T-helper 2 cell treated with Interferon-gamma antibody and Interleukin-4, amounts not matched to agents 5 μg/mL and 100 μg/mL, for 36 hours (primary cell): ENCODE measurements around the gene NPY.

Source experiments
- DNase-seq: peaks from one replicate; pipeline ENCODE4 v3.0.0; 2021; ENCODE audit warnings: low spot score
- H3K27ac Mint-ChIP-seq: one replicate; pipeline ENCODE4 v1.8.0; 2021; ENCODE audit warnings: mild to moderate bottlenecking, mixed read lengths
- H3K27me3 Mint-ChIP-seq: one replicate; pipeline ENCODE4 v1.8.0; 2021; ENCODE audit warnings: low read depth, mixed read lengths
- H3K36me3 Mint-ChIP-seq: one replicate; pipeline ENCODE4 v1.8.0; 2021; ENCODE audit warnings: low read depth, mixed read lengths
- H3K4me1 Mint-ChIP-seq: one replicate; pipeline ENCODE4 v1.8.0; 2021; ENCODE audit warnings: low read depth, mixed read lengths
- H3K4me3 Mint-ChIP-seq: one replicate; pipeline ENCODE4 v1.8.0; 2022; ENCODE audit warnings: mild to moderate bottlenecking, moderate library complexity, mixed read lengths
- H3K9me3 Mint-ChIP-seq: one replicate; pipeline ENCODE4 v1.8.0; 2021; ENCODE audit warnings: mixed read lengths

NPY gene

GRCh38 chr7:24291271-24291670 lies 7.3 kb downstream of the NPY start:
- DNase-seq, result no peak
- H3K36me3 Mint-ChIP-seq, result no peaks in the 10 kb centered on the region
- H3K9me3 Mint-ChIP-seq, result no peaks in the 10 kb centered on the region
- H3K4me1 Mint-ChIP-seq, result peaks cover 5% of the 10 kb centered on the region
- H3K4me3 Mint-ChIP-seq, result no peak overlapping the region
- no peak overlapping the region for H3K27ac Mint-ChIP-seq
- peaks cover 41% of the 10 kb centered on the region for H3K27me3 Mint-ChIP-seq

DNA sequence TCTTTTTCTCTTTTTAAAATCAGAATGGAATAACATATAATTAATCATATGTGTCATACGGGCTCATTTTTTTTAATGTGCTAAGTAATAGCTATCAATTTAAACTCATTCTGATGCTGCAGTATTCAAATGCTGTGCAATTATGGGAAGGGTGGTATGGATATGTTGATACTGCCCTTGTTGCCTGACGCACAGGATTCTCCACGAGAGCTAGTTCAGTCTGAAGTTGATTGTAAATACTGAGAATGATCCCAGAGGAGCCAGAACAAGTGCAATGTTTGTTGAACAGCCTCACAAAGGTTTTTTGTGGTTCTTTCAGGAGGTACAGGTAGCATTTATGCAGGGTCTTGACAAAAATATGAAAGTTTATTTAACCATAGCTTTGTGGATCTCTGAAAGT lies 13.4 kb downstream of the NPY start:
- no peak overlapping the region for H3K4me3 Mint-ChIP-seq
- no peaks in the 10 kb centered on the region for H3K9me3 Mint-ChIP-seq
- no peak overlapping the region for H3K27ac Mint-ChIP-seq
- DNase-seq, result no peak
- peaks cover 25% of the 10 kb centered on the region for H3K27me3 Mint-ChIP-seq
- no peaks in the 10 kb centered on the region for H3K4me1 Mint-ChIP-seq
- no peaks in the 10 kb centered on the region for H3K36me3 Mint-ChIP-seq

- no peaks in the 10 kb centered on the region for H3K36me3 Mint-ChIP-seq
- H3K4me1 Mint-ChIP-seq, result no peaks in the 10 kb centered on the region
- no peak overlapping the region for H3K4me3 Mint-ChIP-seq
- DNase-seq, result no peak
- peaks cover 19% of the 10 kb centered on the region for H3K27me3 Mint-ChIP-seq
- no peak overlapping the region for H3K27ac Mint-ChIP-seq
- H3K9me3 Mint-ChIP-seq, result no peaks in the 10 kb centered on the region
Measured at GRCh38 chr7:24298696-24299095, 14.7 kb downstream of the NPY start.

- Mint-ChIP-seq H3K27me3 (peaks cover 18% of the 10 kb centered on the region), H3K27ac (no peak overlapping the region), H3K4me3 (no peak overlapping the region), H3K9me3 (no peaks in the 10 kb centered on the region), H3K36me3 (no peaks in the 10 kb centered on the region), H3K4me1 (no peaks in the 10 kb centered on the region)
- DNase-seq, result no peak
Measured at GRCh38 chr7:24299192-24299591, 15.2 kb downstream of the NPY start.

GRCh38 chr7:24301703-24302102 lies 17.7 kb downstream of the NPY start:
- no peak for DNase-seq
- Mint-ChIP-seq H3K36me3 (no peaks in the 10 kb centered on the region), H3K4me1 (no peaks in the 10 kb centered on the region), H3K27me3 (peaks cover 21% of the 10 kb centered on the region), H3K9me3 (no peaks in the 10 kb centered on the region), H3K27ac (no peak overlapping the region), H3K4me3 (no peak overlapping the region)

DNA sequence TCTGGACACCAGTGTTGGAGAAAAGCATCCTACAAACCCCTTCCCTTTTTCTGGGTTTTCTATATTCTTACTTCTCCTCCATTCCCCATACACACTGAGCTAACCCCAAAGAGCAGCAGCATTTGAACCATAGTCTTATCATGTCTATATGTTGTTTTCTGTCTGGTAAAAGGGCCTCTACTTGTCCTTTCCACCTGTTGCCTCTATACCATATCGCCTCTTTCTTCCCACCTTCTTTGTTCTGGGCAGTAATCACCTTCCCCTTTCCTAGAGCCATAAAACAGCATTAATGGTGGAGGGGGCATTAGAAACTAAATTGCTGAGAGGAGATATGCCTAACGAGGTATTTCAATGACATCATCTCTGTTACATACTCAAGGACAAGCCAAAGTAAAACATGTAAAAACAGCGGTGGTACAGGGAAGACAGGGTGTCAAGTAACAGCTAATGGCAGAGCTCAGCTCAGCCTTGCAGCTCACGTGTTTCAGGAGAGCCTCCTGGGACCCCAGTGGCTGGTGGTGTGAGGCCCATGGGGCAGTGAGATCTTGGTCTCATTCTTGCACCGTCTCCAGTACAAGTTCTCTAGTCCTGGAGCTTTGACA lies 20.6 kb downstream of the NPY start:
- H3K27me3 Mint-ChIP-seq, result peaks cover 21% of the 10 kb centered on the region
- H3K36me3 Mint-ChIP-seq, result no peaks in the 10 kb centered on the region
- H3K27ac Mint-ChIP-seq, result no peak overlapping the region
- H3K4me3 Mint-ChIP-seq, result no peak overlapping the region
- no peaks in the 10 kb centered on the region for H3K9me3 Mint-ChIP-seq
- no peak for DNase-seq
- no peaks in the 10 kb centered on the region for H3K4me1 Mint-ChIP-seq

- no peak overlapping the region for H3K4me3 Mint-ChIP-seq
- H3K27me3 Mint-ChIP-seq, result peaks cover 12% of the 10 kb centered on the region
- H3K36me3 Mint-ChIP-seq, result no peaks in the 10 kb centered on the region
- H3K27ac Mint-ChIP-seq, result no peak overlapping the region
- DNase-seq, result no peak
- no peaks in the 10 kb centered on the region for H3K4me1 Mint-ChIP-seq
- H3K9me3 Mint-ChIP-seq, result no peaks in the 10 kb centered on the region
Measured at GRCh38 chr7:24307326-24307725, 23.3 kb downstream of the NPY start.

DNA sequence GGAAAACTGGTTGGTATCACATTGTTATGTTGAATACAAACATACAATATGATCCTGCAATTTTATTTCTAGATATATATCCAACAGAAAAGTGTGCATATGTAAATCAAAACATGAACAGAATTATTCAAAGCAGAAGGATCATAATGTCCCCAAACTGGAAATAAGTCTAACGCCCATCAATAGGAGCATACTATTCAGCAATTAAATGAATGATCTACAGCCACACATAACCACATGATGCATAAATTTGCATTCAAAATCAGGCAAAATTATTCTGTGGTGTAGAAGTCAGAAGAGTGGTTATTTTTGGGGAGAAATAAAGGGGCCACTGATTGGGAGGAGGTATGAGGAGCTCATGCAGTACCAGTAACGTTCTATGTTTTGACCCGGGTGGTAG lies 28.6 kb downstream of the NPY start:
- Mint-ChIP-seq H3K27me3 (peaks cover 13% of the 10 kb centered on the region), H3K4me1 (no peaks in the 10 kb centered on the region), H3K4me3 (no peak overlapping the region), H3K9me3 (no peaks in the 10 kb centered on the region), H3K27ac (no peak overlapping the region), H3K36me3 (no peaks in the 10 kb centered on the region)
- no peak for DNase-seq

DNA sequence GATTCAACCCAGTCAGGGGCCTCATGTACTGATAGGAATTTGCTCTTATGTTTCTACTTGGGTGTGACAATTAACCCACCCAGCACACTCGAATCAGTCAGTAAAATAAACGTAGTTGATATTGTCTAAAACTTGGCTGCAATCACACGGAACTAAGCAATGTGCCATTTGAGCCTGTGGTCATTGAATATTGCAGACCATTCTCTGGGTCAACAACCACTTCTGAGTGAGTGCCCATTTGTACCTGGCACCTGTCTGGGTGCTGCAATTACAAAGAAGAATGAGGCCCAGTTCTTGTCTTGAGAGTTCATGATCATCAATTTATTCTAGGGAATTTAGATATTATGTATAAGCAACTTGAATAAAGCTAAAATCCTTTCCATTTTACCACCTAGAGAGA lies 29.8 kb downstream of the NPY start:
- Mint-ChIP-seq H3K27ac (no peak overlapping the region), H3K4me3 (no peak overlapping the region), H3K27me3 (peaks cover 11% of the 10 kb centered on the region), H3K36me3 (no peaks in the 10 kb centered on the region), H3K9me3 (no peaks in the 10 kb centered on the region), H3K4me1 (no peaks in the 10 kb centered on the region)
- no peak for DNase-seq

- no peak for DNase-seq
- no peak overlapping the region for H3K27ac Mint-ChIP-seq
- no peaks in the 10 kb centered on the region for H3K9me3 Mint-ChIP-seq
- H3K27me3 Mint-ChIP-seq, result peaks cover 11% of the 10 kb centered on the region
- H3K4me3 Mint-ChIP-seq, result no peak overlapping the region
- H3K4me1 Mint-ChIP-seq, result no peaks in the 10 kb centered on the region
- no peaks in the 10 kb centered on the region for H3K36me3 Mint-ChIP-seq
Measured at GRCh38 chr7:24316340-24316739, 32.4 kb downstream of the NPY start.

GRCh38 chr7:24318326-24318725 lies 34.3 kb downstream of the NPY start:
- Mint-ChIP-seq H3K27me3 (peaks cover 18% of the 10 kb centered on the region), H3K27ac (no peak overlapping the region), H3K9me3 (no peaks in the 10 kb centered on the region), H3K4me3 (no peak overlapping the region), H3K4me1 (no peaks in the 10 kb centered on the region), H3K36me3 (no peaks in the 10 kb centered on the region)
- DNase-seq, result no peak

GRCh38 chr7:24319209-24319608 lies 35.2 kb downstream of the NPY start:
- Mint-ChIP-seq H3K27ac (no peak overlapping the region), H3K9me3 (no peaks in the 10 kb centered on the region), H3K4me1 (no peaks in the 10 kb centered on the region), H3K27me3 (peaks cover 20% of the 10 kb centered on the region), H3K36me3 (no peaks in the 10 kb centered on the region), H3K4me3 (no peak overlapping the region)
- DNase-seq, result no peak

- Mint-ChIP-seq H3K27me3 (peaks cover 21% of the 10 kb centered on the region), H3K4me3 (no peak overlapping the region), H3K27ac (no peak overlapping the region), H3K36me3 (no peaks in the 10 kb centered on the region), H3K9me3 (no peaks in the 10 kb centered on the region), H3K4me1 (no peaks in the 10 kb centered on the region)
- DNase-seq, result no peak
Measured at GRCh38 chr7:24323961-24324480, 40.0 kb downstream of the NPY start.

DNA sequence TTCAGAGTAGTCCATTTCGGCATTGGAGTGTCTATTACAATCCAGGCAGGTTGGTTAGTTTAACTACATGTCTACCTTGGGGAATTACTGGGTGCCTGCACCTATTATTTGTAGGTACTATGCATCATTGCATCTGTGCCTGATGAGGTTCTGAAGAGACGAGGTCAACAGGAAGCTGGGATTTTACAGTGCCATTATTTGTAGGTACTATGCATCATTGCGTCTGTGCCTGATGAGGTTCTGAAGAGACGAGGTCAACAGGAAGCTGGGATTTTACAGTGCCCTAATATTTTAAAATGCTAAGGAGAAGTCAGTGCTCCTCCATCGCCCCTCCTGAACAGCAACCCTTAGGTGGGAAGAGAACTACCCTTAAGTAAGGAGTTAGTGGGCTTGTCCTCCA lies 41.7 kb downstream of the NPY start:
- Mint-ChIP-seq H3K36me3 (no peaks in the 10 kb centered on the region), H3K27me3 (peaks cover 24% of the 10 kb centered on the region), H3K9me3 (no peaks in the 10 kb centered on the region), H3K4me1 (no peaks in the 10 kb centered on the region), H3K4me3 (no peak overlapping the region), H3K27ac (no peak overlapping the region)
- no peak for DNase-seq

- no peak for DNase-seq
- H3K27me3 Mint-ChIP-seq, result peaks cover 14% of the 10 kb centered on the region
- H3K27ac Mint-ChIP-seq, result no peak overlapping the region
- H3K4me3 Mint-ChIP-seq, result no peak overlapping the region
- H3K9me3 Mint-ChIP-seq, result no peaks in the 10 kb centered on the region
- no peaks in the 10 kb centered on the region for H3K4me1 Mint-ChIP-seq
- no peaks in the 10 kb centered on the region for H3K36me3 Mint-ChIP-seq
Measured at GRCh38 chr7:24328050-24328449, 44.1 kb downstream of the NPY start.
